NCI-H2196 treated with DMSO at 0.1 percent for 48 hours (cell line): ENCODE data around the gene WDFY4.

ENCODE experiments used
- DNase-seq: peaks from one replicate; lab custom pipeline; 2025; ENCODE audit not compliant: unreplicated experiment; lab: John Stamatoyannopoulos, UW

The WDFY4 gene

DNA sequence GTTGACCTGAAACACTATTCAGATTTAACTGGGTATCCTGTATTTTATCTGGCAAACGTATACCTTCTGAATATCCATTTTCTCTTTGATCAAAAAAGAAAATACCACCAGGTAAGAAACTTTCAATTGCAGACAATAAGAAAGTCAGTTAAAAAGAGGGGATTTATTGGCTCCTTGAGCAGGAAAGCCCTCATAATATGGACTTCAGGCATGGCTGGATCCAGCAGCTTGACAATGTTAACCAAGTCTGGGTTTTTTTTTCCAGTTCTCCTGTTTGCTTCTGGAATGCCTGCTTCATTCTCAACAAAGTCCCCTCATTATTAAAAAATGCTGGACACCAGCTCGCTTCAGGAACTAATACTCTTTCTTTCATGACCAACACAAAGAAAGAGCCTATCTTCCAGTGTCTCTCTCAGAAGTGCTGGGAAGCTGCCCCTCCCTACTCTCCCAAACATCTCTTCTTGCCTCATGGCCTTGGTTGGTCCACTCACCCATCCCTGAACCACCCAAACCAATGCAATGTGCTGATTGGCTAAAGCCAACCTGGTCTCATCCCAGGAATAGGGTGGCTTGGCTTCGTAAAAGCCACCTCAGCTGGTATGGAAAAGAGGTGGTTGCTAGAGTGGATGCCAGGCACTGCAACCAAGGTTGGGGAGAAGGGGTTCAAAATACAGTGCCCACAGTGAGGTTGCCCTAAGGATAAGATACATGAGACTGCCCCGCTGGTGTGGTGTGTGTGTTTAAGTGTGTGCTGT is 30.6 kb upstream of the WDFY4 start:
- no peak for DNase-seq

DNA sequence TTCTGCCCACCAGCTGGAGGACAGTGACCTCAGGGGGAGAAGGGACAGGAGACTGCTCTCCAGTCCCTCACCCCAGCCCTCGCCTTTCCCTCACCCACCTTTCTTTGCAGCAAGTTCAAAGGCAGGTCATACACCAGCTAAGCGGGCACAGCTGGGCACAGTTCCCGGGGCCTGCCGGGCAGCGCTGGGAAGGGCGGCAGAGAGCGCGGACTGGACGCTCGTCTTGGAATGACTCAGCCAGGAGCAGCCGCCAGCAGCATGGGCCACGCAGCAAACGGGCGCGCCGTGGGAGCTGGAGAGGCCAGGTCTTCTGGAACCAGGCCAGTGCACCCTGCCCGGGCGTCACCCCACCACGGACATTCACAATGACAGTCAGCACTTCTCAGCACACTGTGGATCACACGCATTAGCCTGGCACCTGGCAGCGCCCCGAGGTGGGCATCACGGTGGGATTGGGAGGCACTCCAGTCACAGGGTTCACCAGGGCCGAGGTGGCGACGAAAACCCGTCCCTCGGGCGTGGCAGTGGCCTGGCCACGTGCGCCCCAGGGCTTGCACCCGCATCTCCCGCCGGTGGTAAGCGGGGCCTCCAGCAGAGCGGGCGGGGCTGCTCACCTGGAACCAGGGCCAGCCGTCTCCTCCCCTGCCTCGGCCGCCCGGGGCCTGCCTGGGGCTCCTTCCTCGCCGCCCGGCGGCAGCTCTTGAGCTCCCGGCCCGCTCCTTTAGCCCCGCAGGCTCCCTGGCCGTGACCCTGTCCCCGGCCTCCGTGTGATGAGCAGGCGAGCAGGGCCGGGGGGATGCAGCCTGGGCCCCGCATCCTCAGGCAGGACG is 29.0 kb upstream of the WDFY4 start:
- DNase-seq, result no peak

GRCh38 chr10:48656241-48656913 is 28.3 kb upstream of the WDFY4 start:
- peak; percentile 57 for DNase-seq

DNA sequence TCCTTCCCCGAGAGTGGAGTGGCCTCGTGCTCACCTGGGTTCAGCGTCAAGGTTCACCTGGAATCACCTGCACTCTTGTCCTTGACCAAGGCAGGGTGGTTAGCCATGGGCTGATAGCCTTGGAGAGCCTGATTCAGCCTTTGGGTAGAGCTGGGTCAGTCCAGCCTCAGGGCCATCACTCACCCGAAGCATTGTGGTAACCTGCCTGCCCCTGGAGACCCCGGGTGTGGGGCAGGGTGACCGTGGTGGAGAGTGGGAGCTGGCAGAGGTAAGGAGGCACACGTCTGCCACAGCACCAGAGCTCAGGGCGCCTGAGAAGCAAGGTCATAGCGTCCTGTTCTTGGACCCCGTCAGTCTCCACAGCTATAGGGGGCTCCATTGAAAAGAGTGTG is 27.8 kb upstream of the WDFY4 start:
- DNase-seq, result no peak

- DNase-seq, result no peak
These were observed 27.3 kb upstream of the WDFY4 start for GRCh38 chr10:48657416-48657815.

DNA sequence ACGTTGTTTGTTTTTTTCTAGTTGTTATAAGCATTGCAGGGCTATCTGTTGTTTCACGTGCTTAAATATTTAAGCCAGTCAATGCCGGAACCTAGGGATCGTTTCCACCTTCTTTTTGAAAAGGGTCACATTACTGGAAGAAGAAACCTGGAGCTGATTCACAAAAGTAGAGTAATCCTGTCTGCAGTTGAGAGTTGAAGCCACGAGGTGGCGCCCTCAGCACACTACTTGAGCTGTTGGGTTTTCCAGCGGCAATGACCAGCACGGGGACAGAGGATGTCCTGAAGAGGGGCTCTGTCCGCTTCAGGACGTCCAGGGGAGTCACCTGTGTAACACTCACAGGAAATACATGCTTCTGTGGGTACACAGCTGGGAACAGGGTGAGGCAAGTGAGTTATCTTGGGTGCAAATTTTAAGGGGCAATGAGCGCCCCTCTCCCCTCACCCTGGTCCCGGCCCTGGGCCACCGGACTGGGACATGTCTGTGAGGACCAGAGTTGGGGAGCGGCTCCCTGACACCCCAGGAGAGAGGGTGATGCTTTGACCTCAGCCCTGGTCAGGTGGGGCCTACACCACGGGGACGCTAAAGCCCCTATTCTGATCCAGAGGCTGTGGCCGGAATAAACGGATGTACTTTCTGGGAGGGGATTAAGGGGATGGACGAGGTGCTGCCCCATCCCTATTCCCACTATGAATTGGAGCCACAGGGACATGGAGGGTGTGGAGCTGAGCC is 26.3 kb upstream of the WDFY4 start:
- peak; percentile 12 for DNase-seq

- no peak for DNase-seq
These were observed 25.8 kb upstream of the WDFY4 start for GRCh38 chr10:48658975-48659269.

DNA sequence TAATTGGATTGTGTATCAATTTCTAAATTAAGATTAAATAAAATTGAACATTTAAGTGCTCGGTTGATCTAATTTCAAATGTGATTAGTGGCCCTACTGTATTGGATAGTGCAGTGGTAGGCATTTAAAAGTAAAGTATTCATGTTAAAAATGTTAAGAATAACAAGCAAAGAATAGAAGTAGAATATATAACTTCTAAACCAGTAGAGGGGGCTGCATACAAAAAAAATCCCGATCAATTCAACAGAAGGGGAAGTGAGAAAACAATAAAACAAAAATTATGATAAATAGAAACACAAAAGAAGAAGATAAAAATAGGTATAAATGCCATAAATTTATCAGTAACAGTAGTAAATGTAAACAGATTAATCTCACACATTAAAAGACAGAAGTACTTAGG is 24.9 kb upstream of the WDFY4 start:
- no peak for DNase-seq

GRCh38 chr10:48661441-48661840 is 23.2 kb upstream of the WDFY4 start:
- no peak for DNase-seq

- DNase-seq, result no peak
These were observed 16.6 kb upstream of the WDFY4 start for GRCh38 chr10:48667960-48668590.

- no peak for DNase-seq
These were observed 13.4 kb upstream of the WDFY4 start for GRCh38 chr10:48670978-48671913.

- DNase-seq, result no peak
These were observed 12.6 kb upstream of the WDFY4 start for GRCh38 chr10:48671914-48672595.

DNA sequence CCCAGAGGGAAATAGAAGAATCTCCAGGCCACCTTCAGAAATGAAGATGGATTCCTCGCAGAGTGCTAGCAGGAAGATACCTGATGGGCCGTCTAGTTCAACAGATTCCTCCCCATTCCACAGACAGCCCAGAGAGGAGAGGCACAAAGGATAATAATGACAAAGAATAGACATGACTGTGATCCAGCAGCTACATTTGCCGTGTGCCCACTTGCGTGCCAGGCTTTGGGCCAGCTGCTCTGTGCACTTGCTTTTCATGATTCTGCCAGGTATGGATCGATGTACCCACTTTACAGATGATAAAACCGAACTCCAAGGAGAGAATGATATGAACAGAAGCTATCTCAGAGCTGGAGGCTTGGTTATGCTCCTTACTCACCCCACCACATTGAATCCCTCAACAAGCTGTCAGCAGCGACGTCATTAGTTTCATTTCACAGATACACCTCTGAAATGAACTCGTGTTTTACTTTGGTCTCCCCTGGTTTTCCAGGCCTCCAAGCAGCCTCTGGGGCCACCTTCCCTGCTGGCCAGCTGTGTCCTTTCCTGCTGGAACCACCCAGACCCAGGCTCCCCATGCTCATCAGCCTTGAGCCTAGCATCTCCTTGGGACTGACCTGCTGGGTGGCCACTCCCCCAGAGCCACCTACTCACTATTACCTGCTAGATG is 11.9 kb upstream of the WDFY4 start:
- DNase-seq, result no peak

DNA sequence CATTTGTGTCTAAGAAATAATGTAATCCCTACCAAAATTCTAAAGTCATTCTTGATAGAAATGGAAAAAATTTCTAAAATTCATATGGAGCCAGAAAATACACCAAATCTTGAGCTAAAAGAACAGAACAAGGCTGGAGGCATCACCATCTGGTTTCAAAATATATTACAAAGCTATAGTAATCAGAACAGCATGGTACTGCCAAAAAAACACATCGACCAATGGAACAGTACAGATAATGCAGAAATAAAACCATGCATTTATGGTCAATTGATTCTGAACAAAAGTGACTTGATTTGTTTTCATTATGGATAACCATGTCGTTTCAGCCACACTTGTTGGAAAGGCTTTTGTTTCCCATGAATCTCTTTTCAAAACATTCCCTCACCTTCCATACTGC is 7.0 kb upstream of the WDFY4 start:
- DNase-seq, result no peak

DNA sequence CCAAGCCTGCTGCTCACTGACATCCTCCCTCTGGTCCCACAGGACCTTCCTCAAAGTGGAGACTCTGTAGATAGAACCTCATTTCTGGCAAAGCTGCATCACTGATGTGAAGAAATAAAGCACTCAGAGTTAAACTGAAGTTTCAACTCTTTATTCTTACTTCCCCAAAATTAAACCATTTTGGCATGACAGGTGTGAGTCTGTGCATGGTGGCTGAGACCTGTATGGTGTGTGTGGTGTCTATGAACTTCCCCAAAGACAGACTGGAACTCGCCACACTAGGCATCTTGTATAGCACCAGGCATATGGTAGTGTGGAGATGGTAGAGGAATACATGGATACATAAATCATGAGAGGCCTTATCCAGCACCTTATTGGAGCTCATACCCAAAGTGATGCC is 6.6 kb upstream of the WDFY4 start:
- DNase-seq, result no peak

DNA sequence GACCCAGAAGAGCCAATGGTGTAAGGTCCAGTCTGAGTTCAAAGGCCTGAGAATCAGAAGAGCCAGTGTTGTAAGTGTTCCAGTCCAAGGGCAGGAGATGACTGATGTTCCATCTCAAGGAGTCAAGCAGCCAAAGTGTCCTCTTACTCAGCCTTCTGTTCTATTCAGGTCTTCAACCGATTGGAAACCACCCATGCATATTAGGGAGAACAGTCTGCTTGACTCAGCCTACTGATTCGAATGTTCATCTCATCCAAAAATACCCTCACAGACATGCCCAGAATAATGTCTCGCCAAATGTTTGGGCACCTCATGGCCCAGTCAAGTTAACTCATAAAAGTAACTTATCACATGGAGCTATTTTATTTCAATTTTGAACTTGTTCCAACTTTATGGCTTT is 2.9 kb upstream of the WDFY4 start:
- no peak for DNase-seq

GRCh38 chr10:48682265-48682664 is 2.4 kb upstream of the WDFY4 start:
- DNase-seq, result no peak

DNA sequence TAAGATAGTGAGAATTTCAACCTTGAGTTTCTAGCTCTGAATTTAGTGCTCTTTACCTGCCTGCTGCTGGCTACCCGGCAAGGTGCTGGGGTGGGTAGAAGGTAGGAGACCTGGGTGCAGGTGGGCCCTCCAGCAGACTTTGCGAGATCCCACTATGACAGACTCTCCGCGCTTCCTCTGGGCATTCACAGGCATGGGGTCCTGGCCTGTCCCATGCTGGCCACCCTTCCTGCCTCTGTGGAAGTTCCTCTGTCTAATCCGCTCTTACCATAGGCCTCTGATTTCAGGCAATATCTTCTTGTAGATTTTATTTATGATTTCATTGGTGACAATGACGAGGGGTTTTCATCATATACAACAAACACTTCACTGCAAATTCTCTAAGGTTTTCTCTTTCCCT is 1.2 kb upstream of the WDFY4 start:
- no peak for DNase-seq

DNA sequence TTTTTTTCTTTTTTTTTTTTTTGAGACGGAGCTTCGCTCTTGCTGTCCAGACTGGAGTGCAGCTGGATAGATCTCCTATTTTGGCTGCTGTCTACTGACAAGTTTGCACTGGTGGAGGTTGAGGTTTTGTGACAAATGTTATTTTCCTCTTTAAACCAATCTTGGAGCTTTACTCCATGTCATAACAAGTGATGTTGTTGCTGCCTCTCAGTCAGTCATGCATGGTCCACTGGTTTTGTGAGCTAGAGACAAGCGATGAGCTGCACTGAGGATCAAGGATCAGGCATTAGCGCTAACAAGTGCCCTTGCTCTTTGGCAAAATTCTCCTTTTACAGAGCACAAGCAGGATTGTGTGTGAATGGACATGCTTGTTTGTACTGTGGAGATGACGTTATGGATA is 805 bp upstream of the WDFY4 start:
- no peak for DNase-seq
